MM.1S (cell line): ENCODE results near the gene GPR179.
"Not testable (repeated sequence)": the region's sequence is repeated elsewhere in the genome, so short reads cannot be mapped to it uniquely, and the experiment has no call there.

Source experiments
- DNase-seq: peaks from one replicate; pipeline ENCODE4 v3.0.0-alpha.2; 2015
- H2AFZ ChIP-seq: fragments of 300-600 bp; sonication (generic); 2 replicates; pipeline ENCODE4 v1.6.0; 2016; ENCODE audit warnings: antibody characterized with exemption, low read length
- H3F3A ChIP-seq: fragments of 300-600 bp; sonication (generic); 2 replicates; pipeline ENCODE4 v1.6.1; 2016; ENCODE audit warnings: mild to moderate bottlenecking, antibody characterized with exemption, low read length, moderate library complexity, mixed read lengths; ENCODE audit not compliant: insufficient read depth
- H3K27ac ChIP-seq: fragments of 300-600 bp; sonication (generic); 2 replicates; pipeline ENCODE4 v1.5.1; 2016; ENCODE audit warnings: mild to moderate bottlenecking, low read length
- H3K27me3 ChIP-seq: fragments of 300-600 bp; sonication (generic); replicated peaks from 2 replicates; pipeline ENCODE4 v1.6.0; 2016; ENCODE audit warnings: low read length; ENCODE audit not compliant: insufficient read depth
- H3K36me3 ChIP-seq: fragments of 300-600 bp; sonication (generic); replicated peaks from 2 replicates; pipeline ENCODE4 v1.6.1; 2016; ENCODE audit warnings: mild to moderate bottlenecking, low read length, mixed read lengths; ENCODE audit not compliant: insufficient read depth
- H3K4me1 ChIP-seq: fragments of 300-600 bp; sonication (generic); 2 replicates; pipeline ENCODE4 v1.6.1; 2016; ENCODE audit warnings: low read length, mixed read lengths
- H3K4me2 ChIP-seq: fragments of 300-600 bp; sonication (generic); 2 replicates; pipeline ENCODE4 v1.6.0; 2016; ENCODE audit warnings: low read depth, low read length
- H3K4me3 ChIP-seq: fragments of 300-600 bp; sonication (generic); 2 replicates; pipeline ENCODE4 v1.5.1; 2016; ENCODE audit warnings: low read length, mixed read lengths
- H3K79me2 ChIP-seq: fragments of 300-600 bp; sonication (generic); 2 replicates; pipeline ENCODE4 v1.6.1; 2016; ENCODE audit warnings: mixed run types, low read length, mixed read lengths
- H3K9ac ChIP-seq: fragments of 300-600 bp; sonication (generic); 2 replicates; pipeline ENCODE4 v1.6.1; 2016; ENCODE audit warnings: low read length, mixed read lengths
- H3K9me2 ChIP-seq: fragments of 300-600 bp; sonication (generic); replicated peaks from 2 replicates; pipeline ENCODE4 v1.6.1; 2016; ENCODE audit warnings: mild to moderate bottlenecking, low read length, mixed read lengths; ENCODE audit not compliant: insufficient read depth
- H3K9me3 ChIP-seq: fragments of 300-600 bp; sonication (generic); replicated peaks from 2 replicates; pipeline ENCODE4 v1.6.1; 2016; ENCODE audit warnings: mild to moderate bottlenecking, low read length, mixed read lengths; ENCODE audit not compliant: insufficient read depth
- H4K20me1 ChIP-seq: fragments of 300-600 bp; sonication (generic); 2 replicates; pipeline ENCODE4 v1.6.1; 2016; ENCODE audit warnings: mild to moderate bottlenecking, low read length, moderate library complexity, mixed read lengths; ENCODE audit not compliant: insufficient read depth
- CTCF ChIP-seq: fragments of 300-600 bp; sonication (generic); IDR thresholded peaks from 2 replicates; pipeline ENCODE4 v1.5.1; 2016; ENCODE audit warnings: antibody characterized with exemption, low read length, mixed read lengths
- EZH2 ChIP-seq: fragments of 300-600 bp; sonication (generic); optimal IDR thresholded peaks from 2 replicates; pipeline ENCODE3; 2017; ENCODE audit warnings: low read depth, mild to moderate bottlenecking, antibody characterized with exemption, low read length, mixed read lengths
- EZH2phosphoT487 ChIP-seq: fragments of 300-600 bp; sonication (generic); IDR thresholded peaks from 2 replicates; pipeline ENCODE4 v1.6.1; 2018; ENCODE audit warnings: antibody characterized with exemption, low read length

The GPR179 gene

GRCh38 chr17:38315497-38315896, 28.3 kb downstream of the GPR179 start:
- Histone ChIP-seq H3K9me2 (no peaks in the 10 kb centered on the region), H3K9me3 (no peaks in the 10 kb centered on the region), H3K79me2 (no peaks in the 10 kb centered on the region), H4K20me1 (no peaks in the 10 kb centered on the region), H3K4me3 (no peak overlapping the region), H3K4me2 (no peak overlapping the region), H2AFZ (no peak overlapping the region), H3K36me3 (no peaks in the 10 kb centered on the region), H3K9ac (no peak overlapping the region), H3K27me3 (no peaks in the 10 kb centered on the region), H3K4me1 (no peaks in the 10 kb centered on the region), H3F3A (no peaks in the 10 kb centered on the region), H3K27ac (no peak overlapping the region)
- no peak for DNase-seq
- no peak for TF ChIP-seq CTCF
- TF ChIP-seq EZH2, result no peak
- TF ChIP-seq EZH2phosphoT487, result no peak

GRCh38 chr17:38296834-38297517, 46.8 kb downstream of the GPR179 start, which contains the start of gene MRPL45:
Gene MRPL45, plus strand, starts transcription at chr17:38297168. Its CDS starts 16 bp downstream, at chr17:38297184.
- not testable (repeated sequence) for H2AFZ ChIP-seq, H3K27me3 ChIP-seq, H3K4me1 ChIP-seq, H3K79me2 ChIP-seq, H3F3A ChIP-seq, H3K9me3 ChIP-seq, H3K27ac ChIP-seq, H4K20me1 ChIP-seq, H3K9me2 ChIP-seq, H3K36me3 ChIP-seq
- H3K4me3 ChIP-seq, result peak within 1 kb of the TSS; percentile 68
- peak within 1 kb of the TSS; percentile 29; the same call in 1 of the 2 replicates for H3K4me2 ChIP-seq
- peak within 1 kb of the TSS; percentile 61; the same call in 1 of the 2 replicates for H3K9ac ChIP-seq
- DNase-seq, result peak; percentile 96

GRCh38 chr17:38295602-38296365, 48.0 kb downstream of the GPR179 start:
- H3K4me3 ChIP-seq, DNase-seq: not testable (repeated sequence)

GRCh38 chr17:38289760-38290159, 54.0 kb downstream of the GPR179 start:
- H3K4me3 ChIP-seq, H3K27ac ChIP-seq, H3F3A ChIP-seq, H3K9me2 ChIP-seq, H2AFZ ChIP-seq, DNase-seq, H3K9ac ChIP-seq, H3K4me1 ChIP-seq, H3K4me2 ChIP-seq, H4K20me1 ChIP-seq, H3K9me3 ChIP-seq, H3K36me3 ChIP-seq, H3K79me2 ChIP-seq, H3K27me3 ChIP-seq: not testable (repeated sequence)

More at GRCh38 chr17:38295602-38296365, 48.0 kb downstream of the GPR179 start:
- H4K20me1 ChIP-seq, H3K9ac ChIP-seq, H3K27ac ChIP-seq, H3K4me2 ChIP-seq, H3K36me3 ChIP-seq, H3K4me1 ChIP-seq, H3F3A ChIP-seq, H2AFZ ChIP-seq, H3K27me3 ChIP-seq, H3K9me3 ChIP-seq, H3K79me2 ChIP-seq, H3K9me2 ChIP-seq: not testable (repeated sequence)
